Measurements from ENCODE around the gene SULF2. TPM values are rescaled to one million over a fixed set of nuclear protein-coding genes. Genes with fewer than 3 reads are reported as not detected.

Gene SULF2
- total and polyA plus RNA-seq, 9 of the 15 experiments (the other 6 are each of a cell fraction or from before 2014, with no cell fraction given): 0.33 TPM; not detected in 8

- Histone ChIP-seq H3K4me2 (ENCODE audit: insufficient read depth, low read length) (no peak overlapping the region), H3K4me3 (no peak overlapping the region), H3K9me1 (ENCODE audit: control insufficient read depth, insufficient read depth, low read length) (no peaks in the 10 kb centered on the region), H3K9me3 (replicated peaks; ENCODE audit: control insufficient read depth, insufficient read depth, low read depth, low read length) (no peaks in the 10 kb centered on the region), H4K20me1 (replicated peaks; ENCODE audit: control insufficient read depth, insufficient read depth, low read length) (peaks cover 8% of the 10 kb centered on the region; the same call in 1 of the 2 replicates), H3K9ac (ENCODE audit: insufficient read depth in 1 of 2, low read depth in 2 of 2, low read length in 2 of 2) (no peak overlapping the region), H3K4me1 (replicated peaks in 1 of 2; ENCODE audit: control insufficient read depth in 2 of 2, insufficient read depth in 2 of 2, low read length in 2 of 2) (no peaks in the 10 kb centered on the region), H3K36me3 (ENCODE audit: control insufficient read depth, insufficient read depth, low read length) (no peaks in the 10 kb centered on the region), H3K27ac (ENCODE audit: extremely low read depth, low read depth, low read length) (no peak overlapping the region), H3K79me2 (ENCODE audit: control insufficient read depth, insufficient read depth, low read length) (no peaks in the 10 kb centered on the region), H2AFZ (ENCODE audit: low read depth, low read length) (no peak overlapping the region), H3K27me3 (ENCODE audit: control insufficient read depth in 2 of 2, insufficient read depth in 2 of 2, low read length in 2 of 2) (peaks cover 16 to 37% of the 10 kb centered on the region in 2 experiments; a peak in 4 of 5 replicates)
- ChIA-PET CTCF (ENCODE audit: low intra/inter-chr PET ratio) (no interaction called here), POLR2A (no interaction called here)
- DNase-seq (ENCODE audit: extremely low read depth in 1 of 4, low spot score in 3 of 4) (no peak), FAIRE-seq (no peak), ATAC-seq (no peak)
- TF ChIP-seq ELF2 (CRISPR knock-in tag; IDR thresholded peaks at IDR 0.05) (no peak), ELF4 (CRISPR knock-in tag; IDR thresholded peaks at IDR 0.05) (no peak), TRIM28 (IDR thresholded peaks at IDR 0.05) (no peak), MAX (CRISPR knock-in tag; IDR thresholded peaks at IDR 0.05) (no peak), CEBPB (tag; IDR thresholded peaks at IDR 0.05) (no peak), TBL1XR1 (IDR thresholded peaks at IDR 0.05; ENCODE audit: low read length in 2 of 2) (no peak), POLR2G (IDR thresholded peaks at IDR 0.05; ENCODE audit: low read depth, low read length) (no peak), HIVEP1 (CRISPR knock-in tag; IDR thresholded peaks at IDR 0.05) (no peak), FOXA1 (IDR thresholded peaks at IDR 0.05; ENCODE audit: borderline replicate concordance) (no peak)
- intact Hi-C loops (cut with micrococcal nuclease) (no loop called here), in situ Hi-C loops (cut with MboI) (no loop called here)
- BruUV-seq (replicated peaks): no TSS peak
- 0% methylated on average over 6 of the region's 6 CpGs for WGBS (ENCODE audit: insufficient coverage, low coverage, missing lambda C conversion rate)
Measured at GRCh38 chr20:47810116-47810677, 24.9 kb upstream of the SULF2 start.
